GOT3 (cell line): Measurements from ENCODE around the gene SPACA5B.
"Not testable (repeated sequence)": the region's sequence is repeated elsewhere in the genome, so short reads cannot be mapped to it uniquely, and the experiment has no call there.

Source experiments
- DNase-seq: peaks from one replicate; lab custom pipeline; 2025; ENCODE audit warnings: mixed read lengths; lab: John Stamatoyannopoulos, UW

SPACA5B gene

DNA sequence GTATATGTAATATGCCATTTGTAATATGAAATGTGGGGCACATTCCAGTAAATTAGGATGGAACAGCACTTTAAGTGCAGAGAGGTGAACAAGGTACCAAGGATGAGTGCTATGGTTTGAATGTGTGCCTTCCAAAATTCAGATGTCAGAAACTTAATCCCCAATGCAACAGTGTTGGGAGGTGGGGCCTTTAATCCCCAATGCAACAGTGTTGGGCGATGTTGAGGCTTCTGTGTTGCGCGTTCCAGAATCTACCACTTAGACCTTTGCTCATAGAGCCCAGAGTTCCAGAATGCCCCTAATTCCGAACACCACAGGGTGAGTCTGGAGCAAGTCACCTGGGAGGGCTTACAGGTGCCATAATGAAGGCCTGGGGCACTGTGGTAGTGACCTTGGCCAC lies at the start of gene SPACA5B:
TSS of gene SPACA5B (plus strand) at position 301 of the 400 bp plus-strand sequence. CDS start at position 363, 62 bp downstream.
- not testable (repeated sequence) for DNase-seq

DNA sequence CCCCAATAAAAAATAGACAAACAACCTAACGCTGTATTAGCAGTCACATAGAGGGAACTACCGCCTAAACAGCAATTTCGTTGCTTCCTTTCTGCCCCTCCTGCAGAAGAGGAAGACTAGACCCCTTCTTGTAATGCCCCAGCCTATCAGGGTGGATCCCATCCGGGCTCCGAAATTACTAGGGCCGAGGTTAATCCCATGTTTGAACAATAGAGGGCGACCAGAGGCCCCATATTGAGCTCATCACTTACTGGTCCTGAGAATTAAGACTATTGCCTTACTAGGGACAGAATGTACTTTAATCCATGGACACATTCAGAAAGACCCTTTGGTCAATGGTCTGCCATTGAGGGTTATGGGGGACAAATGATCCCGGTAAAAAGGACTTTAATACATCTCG lies 47.2 kb upstream of the SPACA5B start:
- DNase-seq: no peak

DNA sequence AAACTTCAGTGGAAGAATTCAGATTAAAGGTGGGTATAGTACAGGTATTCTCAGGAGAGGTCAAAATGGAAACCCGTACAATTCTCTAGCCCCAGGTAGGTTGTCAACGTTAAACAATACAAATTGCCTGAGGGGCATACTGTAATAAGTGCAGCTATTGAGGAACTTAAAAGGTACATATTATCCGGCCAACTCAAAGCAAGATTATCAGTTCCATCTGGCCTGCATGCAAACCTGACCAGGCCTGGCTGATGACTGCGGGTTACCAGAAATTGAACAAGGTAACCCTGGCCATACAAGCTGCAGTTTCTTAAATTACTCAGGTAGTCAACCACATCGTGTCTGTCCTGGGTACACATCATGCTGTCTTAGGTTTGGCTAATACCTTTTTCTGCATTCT lies 46.7 kb upstream of the SPACA5B start:
- DNase-seq: no peak

DNA sequence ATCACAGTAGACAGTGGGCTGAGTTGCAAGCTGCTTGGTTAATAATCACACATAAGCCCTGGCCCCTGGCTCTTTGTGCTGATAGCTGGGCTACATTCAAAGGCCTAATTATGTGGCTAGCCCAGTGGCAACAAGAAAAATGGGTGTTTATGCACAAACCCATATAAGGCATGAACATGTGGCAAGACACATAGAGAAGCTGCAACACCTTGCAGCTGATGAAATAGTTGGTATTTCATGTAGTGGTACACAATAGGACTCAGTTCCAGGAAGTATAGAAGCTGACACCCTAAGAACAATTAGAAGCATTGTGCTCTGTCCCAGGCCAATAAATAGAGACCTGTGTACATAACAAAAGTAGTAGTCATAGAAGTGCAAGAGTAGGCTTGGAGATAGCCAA lies 44.3 kb upstream of the SPACA5B start:
- DNase-seq: no peak

DNA sequence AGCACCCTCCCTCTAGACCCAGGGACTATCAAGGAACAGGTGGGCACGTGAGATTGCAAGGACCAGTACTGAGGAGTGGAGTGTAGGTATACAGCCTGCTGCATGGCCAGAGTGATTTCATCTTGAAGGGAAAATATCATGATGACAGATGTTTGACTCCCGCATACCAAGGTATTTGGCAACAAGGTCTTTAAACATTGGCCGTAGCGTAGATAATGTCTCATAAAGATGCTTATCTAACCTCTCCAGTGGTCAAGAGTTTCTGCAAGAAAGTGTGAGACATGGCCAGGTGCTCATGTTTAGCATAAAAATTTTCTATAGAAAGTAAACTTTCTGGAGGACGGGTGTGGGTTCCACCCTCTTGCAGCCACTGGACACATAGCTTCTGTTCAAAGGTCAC lies 40.3 kb upstream of the SPACA5B start:
- DNase-seq: no peak

DNA sequence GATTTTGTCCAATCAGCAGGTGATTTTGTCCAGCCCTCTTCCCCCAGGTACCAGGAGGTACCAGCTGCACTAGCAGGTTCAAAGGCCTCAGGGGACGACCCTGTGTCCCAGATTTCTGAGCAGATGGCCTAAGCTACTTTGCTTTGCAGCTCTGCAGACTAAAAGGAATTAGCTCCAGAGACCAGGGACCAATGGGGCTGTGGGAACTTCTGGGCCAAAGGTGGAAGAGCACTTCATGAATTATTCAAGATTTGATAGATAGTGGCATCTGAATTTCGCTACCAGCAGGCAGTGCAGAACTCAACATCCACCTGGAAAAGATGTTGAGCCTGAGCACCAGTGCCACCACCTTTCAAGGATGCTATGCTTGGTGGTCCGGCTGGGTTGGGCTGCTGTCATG lies 37.9 kb upstream of the SPACA5B start:
- not testable (repeated sequence) for DNase-seq

DNA sequence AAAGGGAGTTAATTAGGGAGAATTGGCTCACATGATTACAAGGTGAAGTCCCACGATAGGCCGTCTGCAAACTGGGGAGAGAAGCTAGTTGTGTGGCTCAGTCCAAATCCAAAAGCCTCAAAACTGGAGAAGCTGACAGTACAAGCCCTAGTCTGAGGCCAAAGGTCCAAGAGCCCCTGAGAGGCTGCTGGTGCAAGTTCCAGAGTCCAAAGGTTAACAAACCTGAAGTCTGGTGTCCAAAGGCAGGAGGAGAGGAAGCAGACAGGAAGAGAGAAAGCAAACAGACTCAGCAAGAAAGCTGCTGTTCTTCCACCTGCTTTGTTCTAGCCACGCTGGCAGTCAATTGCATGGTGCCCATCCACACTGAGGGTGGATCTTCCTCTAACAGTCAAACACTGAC lies 29.0 kb upstream of the SPACA5B start:
- DNase-seq: no peak

DNA sequence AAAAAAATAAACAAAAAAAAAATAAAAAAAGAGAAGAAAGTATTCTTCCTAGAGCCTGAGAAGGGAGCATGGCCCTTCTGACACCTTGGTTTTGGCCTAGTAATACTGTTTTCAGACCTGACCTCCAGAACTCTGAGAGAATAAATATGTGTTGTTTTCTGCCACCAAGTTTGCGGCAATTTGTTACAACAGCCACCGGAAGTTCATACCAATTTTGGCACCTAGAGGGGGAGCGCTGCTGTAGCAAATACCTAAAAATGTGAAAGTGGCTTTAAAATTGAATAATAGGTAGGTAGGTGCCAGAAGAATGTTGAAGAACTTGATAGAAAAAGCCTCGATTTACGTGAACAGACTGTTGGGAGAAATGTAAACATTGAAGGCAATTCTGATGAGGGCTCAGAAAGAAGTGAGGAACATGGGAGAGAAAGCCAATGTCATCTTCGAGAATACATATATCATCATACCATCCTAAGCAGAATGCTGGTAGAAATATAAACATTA lies 27.5 kb upstream of the SPACA5B start:
- DNase-seq: no peak

GRCh38 chrX:48107717-48108116 lies 22.7 kb upstream of the SPACA5B start:
- DNase-seq: no peak

GRCh38 chrX:48125286-48125685 lies 5.1 kb upstream of the SPACA5B start:
- DNase-seq: not testable (repeated sequence)

GRCh38 chrX:48132308-48132844 lies 1.9 kb downstream of the SPACA5B start:
- not testable (repeated sequence) for DNase-seq

DNA sequence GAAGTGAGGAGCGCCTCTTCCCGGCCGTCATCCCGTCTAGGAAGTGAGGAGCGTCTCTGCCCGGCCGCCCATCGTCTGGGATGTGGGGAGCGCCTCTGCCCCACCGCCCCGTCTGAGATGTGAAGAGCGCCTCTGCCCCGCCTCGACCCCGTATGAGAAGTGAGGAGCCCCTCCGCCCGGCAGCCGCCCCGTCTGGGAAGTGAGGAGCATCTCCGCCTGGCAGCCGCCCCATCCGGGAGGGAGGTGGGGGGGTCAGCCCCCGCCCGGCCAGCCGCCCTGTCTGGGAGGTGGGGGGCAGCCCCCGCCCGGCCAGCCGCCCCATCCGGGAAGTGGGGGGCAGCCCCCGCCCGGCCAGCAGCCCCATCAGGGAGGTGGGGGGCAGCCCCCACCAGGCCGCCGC lies 8.7 kb downstream of the SPACA5B start:
- not testable (repeated sequence) for DNase-seq

DNA sequence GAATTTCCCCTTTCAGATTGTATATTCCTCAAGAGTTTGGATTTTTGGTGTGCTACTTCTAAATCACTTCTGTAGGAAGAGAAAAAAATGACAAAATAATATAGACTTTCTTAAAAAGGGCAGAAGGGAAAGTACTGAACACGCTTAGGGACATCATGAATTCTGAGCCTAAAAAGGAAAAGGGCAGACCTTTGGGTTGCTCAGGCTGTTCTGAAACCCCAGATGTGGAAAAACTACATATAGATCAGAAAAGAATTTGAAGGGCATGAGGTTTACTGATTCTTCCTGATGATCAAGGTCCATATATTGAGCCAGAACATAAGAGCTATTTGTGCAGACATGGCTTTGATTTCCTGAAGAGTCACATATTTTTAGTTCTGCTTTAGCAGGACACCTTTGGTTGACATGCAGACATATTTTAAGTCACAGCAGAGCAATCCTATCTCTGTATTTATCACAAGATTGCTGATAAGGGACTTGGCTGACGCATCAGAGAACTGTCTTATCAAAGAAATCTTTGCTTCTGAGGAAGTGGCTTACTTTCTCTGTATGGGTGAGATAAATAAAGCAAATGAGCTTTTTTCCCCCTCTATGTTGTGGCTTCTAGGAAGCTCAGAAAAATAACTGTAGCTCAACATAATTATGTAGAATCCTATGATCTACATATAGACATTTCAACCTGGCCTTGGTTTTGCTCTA lies 11.5 kb downstream of the SPACA5B start:
- DNase-seq: not testable (repeated sequence)

DNA sequence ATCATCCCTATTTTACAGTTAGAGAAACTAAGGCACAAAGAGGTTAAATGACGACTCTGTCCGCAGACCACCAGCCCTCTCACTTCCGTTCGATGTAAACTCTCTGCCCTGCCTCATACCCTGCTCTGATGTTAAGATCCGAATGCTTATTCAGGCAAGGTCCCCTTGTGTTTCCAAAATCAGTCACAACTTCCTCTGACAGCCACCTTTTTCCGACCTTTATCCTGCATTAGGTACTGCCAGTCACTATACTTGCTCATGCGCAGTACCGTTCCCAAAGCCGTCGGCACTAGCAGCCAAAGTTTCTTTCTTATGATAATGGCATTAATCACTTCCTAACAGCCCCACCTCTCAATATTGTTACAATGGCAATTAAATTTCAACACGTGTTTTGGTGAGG lies 12.3 kb downstream of the SPACA5B start:
- not testable (repeated sequence) for DNase-seq

DNA sequence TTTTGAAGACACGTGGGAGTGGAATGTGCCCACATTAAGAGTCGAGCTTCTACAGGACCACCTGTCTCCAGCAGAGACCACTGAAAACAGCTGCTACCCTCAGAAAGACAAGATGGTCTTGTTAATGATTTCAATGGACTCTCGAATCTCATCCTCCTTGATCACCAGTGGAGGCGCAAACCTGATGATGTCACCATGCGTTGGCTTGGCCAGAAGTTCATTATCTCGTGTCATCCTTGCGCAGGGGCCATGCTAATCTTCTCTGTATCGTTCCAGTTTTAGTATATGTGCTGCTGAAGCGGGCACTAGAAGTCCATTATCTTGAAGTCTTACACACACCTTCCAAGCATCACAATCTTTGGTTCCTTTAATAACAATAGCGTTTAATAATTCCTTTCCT lies 23.3 kb downstream of the SPACA5B start:
- DNase-seq: no peak

- DNase-seq: no peak
Measured at GRCh38 chrX:48154796-48155195, 24.4 kb downstream of the SPACA5B start.

GRCh38 chrX:48156014-48156413 lies 25.6 kb downstream of the SPACA5B start:
- DNase-seq: no peak

DNA sequence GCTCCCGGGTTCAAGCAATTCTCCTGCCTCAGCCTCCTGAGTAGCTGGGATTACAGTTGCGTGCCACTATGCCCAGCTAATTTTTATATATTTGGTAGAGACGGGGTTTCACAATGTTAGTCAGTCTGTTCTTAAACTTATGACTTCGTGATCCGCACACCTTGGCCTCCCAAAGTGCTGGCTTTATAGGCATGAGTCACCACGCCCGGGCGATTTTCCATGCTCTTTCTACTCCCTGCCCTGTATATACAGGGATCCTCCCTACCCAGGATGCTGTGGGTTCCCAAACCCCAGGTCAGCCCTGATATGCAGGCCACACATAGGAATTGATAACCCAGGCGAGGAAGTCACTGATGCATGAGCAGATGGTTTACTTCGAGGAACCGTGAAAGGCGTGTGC lies 34.8 kb downstream of the SPACA5B start:
- DNase-seq: no peak

GRCh38 chrX:48166322-48166721 lies 35.9 kb downstream of the SPACA5B start:
- DNase-seq: not testable (repeated sequence)

DNA sequence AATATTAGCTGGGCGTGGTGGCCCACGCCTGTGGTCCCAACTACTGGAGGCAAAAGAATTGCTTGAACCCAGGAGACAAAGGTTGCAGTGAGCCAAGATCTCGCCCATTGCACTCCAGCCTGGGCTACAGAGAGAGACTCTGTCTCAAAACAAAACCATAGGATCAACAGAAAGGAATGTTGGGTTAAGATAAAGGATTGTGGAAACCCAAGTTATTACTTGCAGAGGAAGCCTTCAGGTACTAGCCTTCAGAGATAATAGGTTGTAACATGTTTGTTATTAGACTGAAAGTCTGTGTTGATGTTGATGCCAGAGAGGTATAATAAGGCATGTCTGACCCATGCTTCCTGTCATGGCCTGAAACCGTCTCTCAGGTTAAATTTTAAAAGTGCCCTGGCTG lies 49.3 kb downstream of the SPACA5B start:
- DNase-seq: no peak

GRCh38 chrX:48180811-48181210 lies 50.4 kb downstream of the SPACA5B start:
- DNase-seq: no peak

GRCh38 chrX:48181882-48182281 lies 51.5 kb downstream of the SPACA5B start:
- not testable (repeated sequence) for DNase-seq
